Measurements from ENCODE around the gene TMEM214.

Gene TMEM214

DNA sequence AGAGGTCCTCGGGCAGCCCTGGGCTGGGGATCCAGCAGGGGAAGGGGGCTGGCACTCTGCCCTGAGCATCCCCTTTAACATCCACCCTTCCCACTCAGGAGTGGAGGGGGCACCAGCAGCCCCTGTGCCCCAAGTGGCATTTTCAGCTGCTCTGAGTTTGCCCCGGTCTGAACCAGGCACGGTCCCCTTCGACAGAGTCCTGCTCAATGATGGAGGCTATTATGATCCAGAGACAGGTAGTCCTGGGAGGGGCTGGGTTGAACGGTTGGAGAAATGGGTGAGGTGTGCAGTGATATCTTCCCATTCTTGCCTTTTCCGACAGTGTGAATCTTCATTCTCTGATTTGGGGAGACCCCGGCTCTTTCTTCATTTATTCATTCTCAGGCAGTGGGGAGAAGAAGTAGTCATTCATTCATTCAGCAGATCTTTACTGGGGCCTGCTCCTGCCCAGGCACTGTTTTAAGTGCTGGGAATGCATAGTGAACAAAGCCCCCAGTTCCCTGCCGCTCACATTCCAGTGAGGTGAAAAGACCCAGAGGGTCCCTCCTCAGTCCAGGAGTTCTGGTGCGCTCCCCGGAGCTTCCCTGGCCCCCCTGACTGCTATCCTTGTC, 52.4 kb downstream of the TMEM214 start:
- DNase-seq: no peak

DNA sequence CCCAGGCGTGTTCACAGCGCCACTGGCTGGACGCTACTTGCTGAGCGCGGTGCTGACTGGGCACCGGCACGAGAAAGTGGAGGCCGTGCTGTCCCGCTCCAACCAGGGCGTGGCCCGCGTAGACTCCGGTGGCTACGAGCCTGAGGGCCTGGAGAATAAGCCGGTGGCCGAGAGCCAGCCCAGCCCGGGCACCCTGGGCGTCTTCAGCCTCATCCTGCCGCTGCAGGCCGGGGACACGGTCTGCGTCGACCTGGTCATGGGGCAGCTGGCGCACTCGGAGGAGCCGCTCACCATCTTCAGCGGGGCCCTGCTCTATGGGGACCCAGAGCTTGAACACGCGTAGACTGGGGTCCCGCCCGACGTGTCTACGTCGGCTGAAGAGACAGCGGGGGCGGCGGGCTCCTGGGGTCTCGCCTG, 52.9 kb downstream of the TMEM214 start:
- peak; percentile 67 to 87 (median 78) for DNase-seq

DNA sequence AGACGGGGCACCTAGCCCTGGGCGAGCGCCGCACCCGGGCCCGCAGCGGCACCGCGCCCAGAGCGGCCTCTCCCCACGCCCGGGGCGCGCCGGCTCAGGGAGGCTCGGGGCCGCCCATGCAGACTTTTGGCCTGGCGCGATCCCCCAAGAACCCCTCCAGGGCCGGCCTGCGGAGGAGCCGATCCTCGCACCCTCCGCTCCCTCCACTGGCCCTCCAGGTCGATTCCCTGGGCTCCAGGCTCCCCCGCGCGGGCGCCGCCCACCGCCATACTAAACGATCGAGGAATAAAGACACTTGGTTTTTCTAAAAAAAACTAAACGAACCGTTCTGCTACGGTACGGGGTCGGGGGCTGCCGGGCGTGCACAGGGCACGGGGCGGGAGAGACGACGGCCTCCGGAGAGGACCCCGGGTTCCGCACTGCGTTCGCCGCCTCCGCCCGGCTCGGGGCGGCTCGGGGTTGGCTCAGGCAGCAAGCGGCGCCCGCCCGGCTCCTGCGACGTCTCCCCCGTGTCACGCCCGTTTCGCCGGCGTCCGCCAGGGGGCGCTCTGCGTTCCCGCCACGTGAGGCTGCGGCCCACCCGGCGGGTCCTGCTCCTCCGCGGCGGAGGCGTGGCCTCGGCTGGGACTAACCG, 53.4 kb downstream of the TMEM214 start:
- DNase-seq: peak; percentile 97 to 99 (median 99)

DNA sequence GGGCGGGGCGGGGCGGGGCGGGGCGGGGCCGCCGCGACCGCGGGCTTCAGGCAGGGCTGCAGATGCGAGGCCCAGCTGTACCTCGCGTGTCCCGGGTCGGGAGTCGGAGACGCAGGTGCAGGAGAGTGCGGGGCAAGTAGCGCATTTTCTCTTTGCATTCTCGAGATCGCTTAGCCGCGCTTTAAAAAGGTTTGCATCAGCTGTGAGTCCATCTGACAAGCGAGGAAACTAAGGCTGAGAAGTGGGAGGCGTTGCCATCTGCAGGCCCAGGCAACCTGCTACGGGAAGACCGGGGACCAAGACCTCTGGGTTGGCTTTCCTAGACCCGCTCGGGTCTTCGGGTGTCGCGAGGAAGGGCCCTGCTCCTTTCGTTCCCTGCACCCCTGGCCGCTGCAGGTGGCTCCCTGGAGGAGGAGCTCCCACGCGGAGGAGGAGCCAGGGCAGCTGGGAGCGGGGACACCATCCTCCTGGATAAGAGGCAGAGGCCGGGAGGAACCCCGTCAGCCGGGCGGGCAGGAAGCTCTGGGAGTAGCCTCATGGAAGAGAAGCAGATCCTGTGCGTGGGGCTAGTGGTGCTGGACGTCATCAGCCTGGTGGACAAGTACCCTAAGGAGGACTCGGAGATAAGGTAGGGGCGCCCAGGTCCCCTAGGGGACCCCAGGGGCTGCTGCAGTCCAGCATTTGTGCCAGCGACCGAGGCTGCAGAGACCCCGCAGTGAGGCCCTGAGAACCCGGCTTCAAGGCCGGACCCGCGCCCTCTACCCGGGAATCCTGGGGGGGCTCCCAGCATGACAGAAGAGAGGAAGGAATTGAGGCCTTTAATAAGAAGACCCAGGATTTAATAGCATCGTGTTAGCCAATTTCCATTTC, 54.2 kb downstream of the TMEM214 start, which contains the start of gene KHK:
TSS of gene KHK (plus strand) at position 49 of the 870 bp plus-strand sequence. CDS start at position 537, 488 bp downstream.
- DNase-seq: peak in 3 of 4 experiments; percentile 14 to 31 (median 23)

DNA sequence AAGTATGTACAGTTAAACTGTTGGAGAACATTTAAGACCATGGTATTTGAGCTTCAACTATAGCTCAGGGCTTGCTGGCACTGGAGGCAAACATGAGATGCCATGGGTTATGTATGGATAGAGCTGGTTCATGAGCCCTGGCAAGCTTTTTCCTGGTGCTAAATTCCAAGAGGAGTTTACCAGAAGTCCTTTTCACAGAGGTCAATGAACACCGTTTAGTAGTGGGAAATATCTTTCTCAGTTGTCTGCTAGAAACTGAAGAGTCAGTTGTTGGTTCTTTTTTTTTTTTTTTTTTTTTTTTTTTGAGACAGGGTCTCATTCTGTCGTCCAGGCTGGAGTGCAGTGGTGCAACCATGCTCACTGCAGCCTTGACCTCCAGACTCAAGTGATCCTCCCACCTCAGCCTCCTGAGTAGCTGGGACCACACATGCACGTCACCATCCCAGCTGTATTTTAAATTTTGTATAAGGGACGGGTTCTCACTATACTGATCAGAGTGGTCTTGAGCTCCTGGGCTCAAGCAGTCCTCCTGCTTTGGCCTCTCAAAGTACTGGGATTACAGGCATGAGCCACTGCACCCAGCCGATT, 55.2 kb downstream of the TMEM214 start:
- DNase-seq: no peak

DNA sequence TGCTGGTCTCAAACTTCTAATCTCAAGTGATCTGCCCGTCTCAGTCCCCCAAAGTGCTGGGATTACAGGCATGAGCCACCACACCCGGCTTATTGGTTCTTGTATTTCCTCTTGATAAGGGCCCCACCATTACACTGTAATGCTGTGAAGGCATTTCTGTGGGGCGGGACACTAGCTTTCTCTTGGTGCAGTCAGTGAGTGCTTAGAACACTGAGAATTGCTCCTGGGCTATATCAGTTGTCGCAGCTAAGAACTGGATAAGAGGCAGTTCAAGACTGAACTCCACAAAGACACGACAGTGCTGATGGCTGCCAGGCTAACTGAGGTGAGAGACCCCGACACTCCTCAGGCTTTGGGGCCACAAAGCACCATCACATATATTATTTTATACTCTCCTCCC, 55.9 kb downstream of the TMEM214 start:
- DNase-seq: no peak

DNA sequence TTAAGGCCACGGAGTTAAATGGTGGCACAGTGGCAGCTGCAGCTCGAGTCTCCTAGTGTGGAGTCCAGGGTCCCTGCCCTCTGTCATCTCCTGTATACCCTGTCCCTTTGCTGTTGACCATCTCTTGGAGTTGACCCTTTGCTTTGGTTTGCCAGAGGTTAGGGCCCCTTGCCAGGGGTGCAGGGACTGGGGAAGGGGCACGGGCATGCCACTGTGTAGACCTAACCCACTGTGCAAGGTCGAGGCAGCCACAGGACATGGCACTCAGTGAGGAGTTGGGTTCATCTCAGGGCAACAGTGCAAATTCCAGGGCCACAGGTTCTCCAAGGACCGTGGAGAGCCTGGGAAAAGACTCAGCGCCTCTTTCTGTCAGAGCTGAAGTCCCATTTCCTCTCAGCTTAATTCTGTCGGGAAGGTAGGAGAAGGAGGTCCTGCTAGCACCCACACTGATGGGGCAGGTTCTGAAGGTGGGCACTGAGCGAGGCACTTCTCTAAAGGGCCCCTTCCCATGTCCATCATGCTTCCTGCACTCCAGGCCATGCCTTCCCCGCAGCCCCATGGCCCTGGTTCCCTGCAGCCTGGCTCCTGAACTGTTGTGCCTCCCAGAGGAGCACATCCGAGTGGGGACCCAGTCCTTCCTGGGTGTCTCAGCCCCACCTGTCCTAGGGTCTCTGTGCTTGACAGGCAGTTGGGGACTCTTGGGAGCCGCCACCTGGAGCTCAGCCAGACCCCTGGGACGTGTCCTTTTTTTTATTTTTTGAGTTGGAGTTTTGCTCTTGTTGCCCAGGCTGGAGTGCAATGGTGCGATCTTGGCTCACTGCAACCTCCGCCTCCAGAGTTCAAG, 56.6 kb downstream of the TMEM214 start:
- no peak for DNase-seq

Data from suppressor macrophage (primary cell).